SK-N-SH treated with all-trans-retinoic acid at 6 μM for 48 hours (cell line): ENCODE measurements around the gene ARHGDIA.

ENCODE experiments used
- ARNTL ChIP-seq: fragments of 450-650 bp; formaldehyde crosslinking; IDR thresholded peaks from 2 replicates; pipeline ENCODE4 v1.5.0; 2020; ENCODE audit warnings: low read depth, mild to moderate bottlenecking, moderate library complexity, borderline replicate concordance
- CSDC2 ChIP-seq: fragments of 250-450 bp; sonication (Bioruptor Pico); IDR thresholded peaks from 2 replicates; pipeline ENCODE4 v1.5.0; 2020; ENCODE audit warnings: mild to moderate bottlenecking, moderate library complexity
- ZFP3 ChIP-seq: fragments of 250-450 bp; sonication (Bioruptor Pico); IDR thresholded peaks from 2 replicates; pipeline ENCODE4 v1.5.0; 2020; ENCODE audit warnings: mild to moderate bottlenecking, moderate library complexity
- ZFP30 ChIP-seq: fragments of 450-650 bp; formaldehyde crosslinking; IDR thresholded peaks from 2 replicates; pipeline ENCODE4 v1.5.0; 2022; ENCODE audit warnings: mild to moderate bottlenecking, moderate library complexity
- ZNF565 ChIP-seq: fragments of 450-650 bp; formaldehyde crosslinking; conservative IDR thresholded peaks from 2 replicates; pipeline ENCODE4 v1.5.0; 2020; ENCODE audit warnings: low read depth, mild to moderate bottlenecking, moderate library complexity
- ZNF70 ChIP-seq: fragments of 450-650 bp; formaldehyde crosslinking; IDR thresholded peaks from 2 replicates; pipeline ENCODE4 v1.5.0; 2020; ENCODE audit warnings: mild to moderate bottlenecking, moderate library complexity

DNA sequence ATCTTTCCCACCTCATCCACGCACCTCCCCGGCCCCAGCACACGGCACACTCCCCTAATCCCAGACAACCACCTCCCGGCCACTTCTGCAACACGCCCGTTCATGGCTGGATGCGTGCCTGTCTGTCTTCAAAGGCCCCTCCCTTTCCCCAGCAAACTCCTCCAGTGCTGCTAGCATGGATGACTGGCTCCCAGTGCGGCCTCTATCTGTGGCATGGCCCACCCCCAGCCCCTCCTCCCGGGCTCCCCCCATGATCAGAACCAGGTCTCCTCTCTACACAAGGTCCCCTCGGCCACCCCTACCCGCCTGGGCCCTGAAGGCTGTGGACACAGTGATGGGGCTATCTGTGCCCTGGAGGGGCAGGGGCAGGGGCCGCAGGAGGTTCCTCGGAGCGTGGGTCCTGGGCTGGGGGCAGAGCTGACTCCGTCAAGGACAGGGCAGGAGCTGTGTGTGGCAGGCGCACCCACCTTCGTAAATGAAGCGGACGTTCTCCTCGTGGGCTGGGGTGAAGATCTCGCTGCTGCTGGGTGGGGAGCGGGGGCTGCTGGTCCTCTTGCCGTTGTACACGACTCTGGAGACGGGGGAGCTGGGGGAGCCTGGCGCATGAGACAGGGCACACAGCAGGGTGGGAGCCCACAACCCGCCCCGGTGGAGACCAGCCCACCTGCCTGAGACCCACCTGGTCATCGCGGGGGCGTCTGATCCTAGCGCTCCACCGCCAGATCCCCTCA is 47.2 kb downstream of the ARHGDIA start:
- TF ChIP-seq ZNF70 (CRISPR knock-in tag) (no peak), ARNTL (CRISPR knock-in tag) (no peak), ZFP30 (CRISPR knock-in tag) (no peak), ZFP3 (CRISPR knock-in tag) (no peak), ZNF565 (CRISPR knock-in tag) (no peak), CSDC2 (CRISPR knock-in tag) (no peak)
